Peyer's patch (tissue), 4 donors: ENCODE measurements around the gene C2orf92.

Experiments used
- CTCF ChIP-seq, 6 experiments: fragments of 450-650 bp in 4 of 6; fragments of 200-600 bp in 2 of 6; sonication (generic) in 1 of 6; IDR thresholded peaks; one replicate each; pipeline ENCODE4 v1.5.1; 2017 to 2019; ENCODE audit warnings: antibody characterized with exemption in 6 of 6, mild to moderate bottlenecking in 3 of 6, moderate library complexity in 1 of 6
- POLR2A ChIP-seq, 2 donors: fragments of 450-650 bp; IDR thresholded peaks; one replicate each; pipeline ENCODE4 v1.5.1; 2017; ENCODE audit warnings: antibody characterized with exemption in 2 of 2, mild to moderate bottlenecking in 2 of 2, moderate library complexity in 2 of 2

DNA sequence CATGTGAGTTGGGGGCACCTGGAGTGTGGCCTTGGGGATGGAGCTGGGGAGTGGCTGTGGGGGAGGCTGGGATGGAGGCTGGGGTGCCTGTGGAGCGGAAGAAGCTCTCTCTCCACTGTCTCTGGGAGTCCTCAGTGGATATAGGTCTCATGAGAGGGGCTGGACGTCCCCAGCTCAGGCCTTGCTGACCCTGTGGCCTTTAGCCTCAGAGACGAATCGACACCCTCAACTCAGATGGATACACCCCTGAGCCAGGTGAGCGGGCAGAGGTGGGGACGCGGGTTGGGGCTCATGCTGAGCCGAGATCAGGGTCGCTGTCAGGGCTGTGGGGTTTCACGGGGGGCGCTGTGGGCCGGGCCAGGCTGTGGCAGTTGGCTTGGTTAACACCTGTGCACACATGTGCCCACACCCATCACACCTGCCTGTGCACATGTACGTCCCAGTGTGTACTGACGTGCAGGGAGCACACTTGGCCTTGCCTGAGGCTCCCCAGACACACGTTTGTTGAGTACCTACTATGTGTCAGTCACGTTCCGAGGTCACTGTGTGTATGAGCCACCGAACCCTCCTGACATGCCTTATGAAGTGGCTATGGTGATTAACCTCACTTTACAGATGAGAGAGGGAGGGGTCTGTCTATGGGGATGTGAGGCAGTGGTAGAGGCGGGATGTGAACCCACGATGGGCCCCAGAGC lies 64.0 kb downstream of the C2orf92 start:
- TF ChIP-seq CTCF (IDR thresholded peaks at IDR 0.05) (no peak), POLR2A (IDR thresholded peaks at IDR 0.05) (no peak)
